SK-N-SH treated with all-trans-retinoic acid at 6 μM for 48 hours (cell line): ENCODE measurements around the gene EFCAB12.

Source experiments
- ATAC-seq: fragments of 200-7000 bp; cut with Tn5 transposase; 3 replicates; pipeline ENCODE4 v1.9.1; 2020; ENCODE audit warnings: mild to moderate bottlenecking, moderate library complexity
- ARNTL ChIP-seq: fragments of 450-650 bp; formaldehyde crosslinking; IDR thresholded peaks from 2 replicates; pipeline ENCODE4 v1.5.0; 2020; ENCODE audit warnings: low read depth, mild to moderate bottlenecking, moderate library complexity, borderline replicate concordance
- BACH2 ChIP-seq: fragments of 250-450 bp; sonication (Bioruptor Pico); IDR thresholded peaks from 2 replicates; pipeline ENCODE4 v1.9.0; 2021; ENCODE audit warnings: mild to moderate bottlenecking, borderline replicate concordance
- CSDC2 ChIP-seq: fragments of 250-450 bp; sonication (Bioruptor Pico); IDR thresholded peaks from 2 replicates; pipeline ENCODE4 v1.5.0; 2020; ENCODE audit warnings: mild to moderate bottlenecking, moderate library complexity
- ESRRG ChIP-seq: fragments of 250-450 bp; sonication (Bioruptor Pico); IDR thresholded peaks from 2 replicates; pipeline ENCODE4 v1.6.1; 2021; ENCODE audit warnings: mild to moderate bottlenecking
- GLIS3 ChIP-seq: fragments of 250-450 bp; sonication (Bioruptor Pico); IDR thresholded peaks from 2 replicates; pipeline ENCODE4 v1.5.0; 2020; ENCODE audit warnings: mild to moderate bottlenecking, moderate library complexity
- RARB ChIP-seq: fragments of 250-450 bp; sonication (Bioruptor Pico); IDR thresholded peaks from 2 replicates; pipeline ENCODE4 v1.8.0; 2021; ENCODE audit warnings: mild to moderate bottlenecking, moderate library complexity
- TCF4 ChIP-seq: fragments of 250-450 bp; sonication (Bioruptor Pico); IDR thresholded peaks from 2 replicates; pipeline ENCODE4 v1.8.0; 2021; ENCODE audit warnings: mild to moderate bottlenecking, moderate library complexity, borderline replicate concordance
- TOX ChIP-seq: fragments of 250-450 bp; sonication (Bioruptor Pico); IDR thresholded peaks from 2 replicates; pipeline ENCODE4 v1.8.0; 2021; ENCODE audit warnings: mild to moderate bottlenecking, moderate library complexity, borderline replicate concordance
- ZC3H10 ChIP-seq: fragments of 250-450 bp; sonication (Bioruptor Pico); IDR thresholded peaks from 2 replicates; pipeline ENCODE4 v1.5.1; 2021; ENCODE audit warnings: mild to moderate bottlenecking, moderate library complexity
- ZFP3 ChIP-seq: fragments of 250-450 bp; sonication (Bioruptor Pico); IDR thresholded peaks from 2 replicates; pipeline ENCODE4 v1.5.0; 2020; ENCODE audit warnings: mild to moderate bottlenecking, moderate library complexity
- ZFP30 ChIP-seq: fragments of 450-650 bp; formaldehyde crosslinking; IDR thresholded peaks from 2 replicates; pipeline ENCODE4 v1.5.0; 2022; ENCODE audit warnings: mild to moderate bottlenecking, moderate library complexity
- ZNF565 ChIP-seq: fragments of 450-650 bp; formaldehyde crosslinking; conservative IDR thresholded peaks from 2 replicates; pipeline ENCODE4 v1.5.0; 2020; ENCODE audit warnings: low read depth, mild to moderate bottlenecking, moderate library complexity
- ZNF70 ChIP-seq: fragments of 450-650 bp; formaldehyde crosslinking; IDR thresholded peaks from 2 replicates; pipeline ENCODE4 v1.5.0; 2020; ENCODE audit warnings: mild to moderate bottlenecking, moderate library complexity
- ZNF8 ChIP-seq: fragments of 450-650 bp; formaldehyde crosslinking; IDR thresholded peaks from 2 replicates; pipeline ENCODE4 v1.5.0; 2020; ENCODE audit warnings: mild to moderate bottlenecking, moderate library complexity
- TF ChIP-seq, protein P1 (sequence below): fragments of 250-450 bp; sonication (Bioruptor Pico); IDR thresholded peaks from 2 replicates; pipeline ENCODE4 v1.5.1; 2021; ENCODE audit warnings: mild to moderate bottlenecking, moderate library complexity
- TF ChIP-seq, protein P2 (sequence below): fragments of 250-450 bp; sonication (Bioruptor Pico); IDR thresholded peaks from 2 replicates; pipeline ENCODE4 v1.8.0; 2020; ENCODE audit warnings: mild to moderate bottlenecking, moderate library complexity, borderline replicate concordance
- TF ChIP-seq, protein P3 (sequence below): fragments of 250-450 bp; sonication (Bioruptor Pico); IDR thresholded peaks from 2 replicates; pipeline ENCODE4 v1.8.0; 2021; ENCODE audit warnings: low read depth, mild to moderate bottlenecking, moderate library complexity, borderline replicate concordance
- TF ChIP-seq, protein P4 (sequence below): fragments of 250-450 bp; sonication (Bioruptor Pico); IDR thresholded peaks from 2 replicates; pipeline ENCODE4 v1.5.0; 2020; ENCODE audit warnings: mild to moderate bottlenecking, moderate library complexity
- TF ChIP-seq, protein P5 (sequence below): fragments of 250-450 bp; sonication (Bioruptor Pico); IDR thresholded peaks from 2 replicates; pipeline ENCODE4 v1.5.1; 2020; ENCODE audit warnings: low read depth, mild to moderate bottlenecking, moderate library complexity

The EFCAB12 gene

DNA sequence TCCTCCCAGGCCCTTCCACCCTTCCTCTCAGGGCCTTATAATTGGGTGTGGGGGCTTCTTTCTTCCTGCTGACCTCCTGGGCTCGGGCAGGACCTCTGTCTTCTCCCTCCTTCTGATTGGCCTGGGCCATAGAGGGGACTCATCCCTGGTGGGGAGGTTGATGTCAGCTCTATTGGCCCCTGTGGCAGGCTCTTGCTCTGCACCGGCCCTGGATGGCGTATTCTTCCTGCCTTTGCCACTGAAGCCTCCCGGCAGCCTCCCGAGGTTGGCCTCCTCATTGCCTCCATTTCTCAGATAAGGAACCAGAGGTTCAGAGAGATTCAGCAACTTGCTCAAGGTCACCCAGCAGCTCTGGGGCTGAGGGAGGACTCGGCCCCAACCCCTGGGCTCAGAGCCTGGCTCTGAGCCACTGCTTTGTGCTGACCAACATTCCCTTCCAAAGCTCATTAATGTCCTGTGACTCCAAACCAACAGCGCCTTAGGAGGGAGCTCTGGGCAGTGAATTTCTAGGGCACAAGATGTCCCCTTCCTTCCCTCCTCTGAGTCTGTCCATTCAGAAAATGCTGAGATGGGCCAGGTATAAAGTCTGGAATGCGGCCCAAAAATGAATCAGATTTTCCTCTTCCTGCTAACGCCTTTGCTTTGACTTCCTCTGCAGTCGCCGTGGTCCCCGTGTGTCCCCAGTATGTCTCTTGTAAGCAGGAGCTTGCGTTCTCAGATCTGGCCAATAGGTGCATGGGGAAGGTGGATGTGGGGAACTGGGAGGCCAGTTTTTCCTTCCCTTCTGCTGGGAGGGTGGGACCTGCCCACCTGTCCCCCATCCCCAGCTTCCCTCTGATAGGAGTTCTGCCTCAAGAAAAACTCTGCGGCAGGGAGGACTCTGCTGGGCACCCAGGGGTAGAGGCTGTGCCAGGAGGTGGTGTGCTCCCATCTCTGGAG is 75.5 kb downstream of the EFCAB12 start:
- TF ChIP-seq ARNTL (CRISPR knock-in tag) (no peak), ZNF8 (no peak), ZFP30 (CRISPR knock-in tag) (no peak), CSDC2 (CRISPR knock-in tag) (no peak), BACH2 (CRISPR knock-in tag) (no peak), TOX (no peak), ZC3H10 (CRISPR knock-in tag) (no peak), ZNF565 (CRISPR knock-in tag) (no peak), ZNF70 (CRISPR knock-in tag) (no peak), ESRRG (CRISPR knock-in tag) (no peak), ZFP3 (CRISPR knock-in tag) (no peak), TCF4 (CRISPR knock-in tag) (no peak), RARB (CRISPR knock-in tag) (no peak)
- TF ChIP-seq, protein P1, sequence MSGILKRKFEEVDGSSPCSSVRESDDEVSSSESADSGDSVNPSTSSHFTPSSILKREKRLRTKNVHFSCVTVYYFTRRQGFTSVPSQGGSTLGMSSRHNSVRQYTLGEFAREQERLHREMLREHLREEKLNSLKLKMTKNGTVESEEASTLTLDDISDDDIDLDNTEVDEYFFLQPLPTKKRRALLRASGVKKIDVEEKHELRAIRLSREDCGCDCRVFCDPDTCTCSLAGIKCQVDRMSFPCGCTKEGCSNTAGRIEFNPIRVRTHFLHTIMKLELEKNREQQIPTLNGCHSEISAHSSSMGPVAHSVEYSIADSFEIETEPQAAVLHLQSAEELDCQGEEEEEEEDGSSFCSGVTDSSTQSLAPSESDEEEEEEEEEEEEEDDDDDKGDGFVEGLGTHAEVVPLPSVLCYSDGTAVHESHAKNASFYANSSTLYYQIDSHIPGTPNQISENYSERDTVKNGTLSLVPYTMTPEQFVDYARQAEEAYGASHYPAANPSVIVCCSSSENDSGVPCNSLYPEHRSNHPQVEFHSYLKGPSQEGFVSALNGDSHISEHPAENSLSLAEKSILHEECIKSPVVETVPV: no peak
- TF ChIP-seq, protein P2, sequence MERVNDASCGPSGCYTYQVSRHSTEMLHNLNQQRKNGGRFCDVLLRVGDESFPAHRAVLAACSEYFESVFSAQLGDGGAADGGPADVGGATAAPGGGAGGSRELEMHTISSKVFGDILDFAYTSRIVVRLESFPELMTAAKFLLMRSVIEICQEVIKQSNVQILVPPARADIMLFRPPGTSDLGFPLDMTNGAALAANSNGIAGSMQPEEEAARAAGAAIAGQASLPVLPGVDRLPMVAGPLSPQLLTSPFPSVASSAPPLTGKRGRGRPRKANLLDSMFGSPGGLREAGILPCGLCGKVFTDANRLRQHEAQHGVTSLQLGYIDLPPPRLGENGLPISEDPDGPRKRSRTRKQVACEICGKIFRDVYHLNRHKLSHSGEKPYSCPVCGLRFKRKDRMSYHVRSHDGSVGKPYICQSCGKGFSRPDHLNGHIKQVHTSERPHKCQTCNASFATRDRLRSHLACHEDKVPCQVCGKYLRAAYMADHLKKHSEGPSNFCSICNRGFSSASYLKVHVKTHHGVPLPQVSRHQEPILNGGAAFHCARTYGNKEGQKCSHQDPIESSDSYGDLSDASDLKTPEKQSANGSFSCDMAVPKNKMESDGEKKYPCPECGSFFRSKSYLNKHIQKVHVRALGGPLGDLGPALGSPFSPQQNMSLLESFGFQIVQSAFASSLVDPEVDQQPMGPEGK (CRISPR knock-in tag): no peak
- TF ChIP-seq, protein P3, sequence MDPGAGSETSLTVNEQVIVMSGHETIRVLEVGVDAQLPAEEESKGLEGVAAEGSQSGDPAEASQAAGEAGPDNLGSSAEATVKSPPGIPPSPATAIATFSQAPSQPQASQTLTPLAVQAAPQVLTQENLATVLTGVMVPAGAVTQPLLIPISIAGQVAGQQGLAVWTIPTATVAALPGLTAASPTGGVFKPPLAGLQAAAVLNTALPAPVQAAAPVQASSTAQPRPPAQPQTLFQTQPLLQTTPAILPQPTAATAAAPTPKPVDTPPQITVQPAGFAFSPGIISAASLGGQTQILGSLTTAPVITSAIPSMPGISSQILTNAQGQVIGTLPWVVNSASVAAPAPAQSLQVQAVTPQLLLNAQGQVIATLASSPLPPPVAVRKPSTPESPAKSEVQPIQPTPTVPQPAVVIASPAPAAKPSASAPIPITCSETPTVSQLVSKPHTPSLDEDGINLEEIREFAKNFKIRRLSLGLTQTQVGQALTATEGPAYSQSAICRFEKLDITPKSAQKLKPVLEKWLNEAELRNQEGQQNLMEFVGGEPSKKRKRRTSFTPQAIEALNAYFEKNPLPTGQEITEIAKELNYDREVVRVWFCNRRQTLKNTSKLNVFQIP (CRISPR knock-in tag): no peak
- TF ChIP-seq, protein P4, sequence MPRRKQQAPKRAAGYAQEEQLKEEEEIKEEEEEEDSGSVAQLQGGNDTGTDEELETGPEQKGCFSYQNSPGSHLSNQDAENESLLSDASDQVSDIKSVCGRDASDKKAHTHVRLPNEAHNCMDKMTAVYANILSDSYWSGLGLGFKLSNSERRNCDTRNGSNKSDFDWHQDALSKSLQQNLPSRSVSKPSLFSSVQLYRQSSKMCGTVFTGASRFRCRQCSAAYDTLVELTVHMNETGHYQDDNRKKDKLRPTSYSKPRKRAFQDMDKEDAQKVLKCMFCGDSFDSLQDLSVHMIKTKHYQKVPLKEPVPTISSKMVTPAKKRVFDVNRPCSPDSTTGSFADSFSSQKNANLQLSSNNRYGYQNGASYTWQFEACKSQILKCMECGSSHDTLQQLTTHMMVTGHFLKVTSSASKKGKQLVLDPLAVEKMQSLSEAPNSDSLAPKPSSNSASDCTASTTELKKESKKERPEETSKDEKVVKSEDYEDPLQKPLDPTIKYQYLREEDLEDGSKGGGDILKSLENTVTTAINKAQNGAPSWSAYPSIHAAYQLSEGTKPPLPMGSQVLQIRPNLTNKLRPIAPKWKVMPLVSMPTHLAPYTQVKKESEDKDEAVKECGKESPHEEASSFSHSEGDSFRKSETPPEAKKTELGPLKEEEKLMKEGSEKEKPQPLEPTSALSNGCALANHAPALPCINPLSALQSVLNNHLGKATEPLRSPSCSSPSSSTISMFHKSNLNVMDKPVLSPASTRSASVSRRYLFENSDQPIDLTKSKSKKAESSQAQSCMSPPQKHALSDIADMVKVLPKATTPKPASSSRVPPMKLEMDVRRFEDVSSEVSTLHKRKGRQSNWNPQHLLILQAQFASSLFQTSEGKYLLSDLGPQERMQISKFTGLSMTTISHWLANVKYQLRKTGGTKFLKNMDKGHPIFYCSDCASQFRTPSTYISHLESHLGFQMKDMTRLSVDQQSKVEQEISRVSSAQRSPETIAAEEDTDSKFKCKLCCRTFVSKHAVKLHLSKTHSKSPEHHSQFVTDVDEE: no peak
- ATAC-seq: no peak; the same call in 2 of the 3 replicates

DNA sequence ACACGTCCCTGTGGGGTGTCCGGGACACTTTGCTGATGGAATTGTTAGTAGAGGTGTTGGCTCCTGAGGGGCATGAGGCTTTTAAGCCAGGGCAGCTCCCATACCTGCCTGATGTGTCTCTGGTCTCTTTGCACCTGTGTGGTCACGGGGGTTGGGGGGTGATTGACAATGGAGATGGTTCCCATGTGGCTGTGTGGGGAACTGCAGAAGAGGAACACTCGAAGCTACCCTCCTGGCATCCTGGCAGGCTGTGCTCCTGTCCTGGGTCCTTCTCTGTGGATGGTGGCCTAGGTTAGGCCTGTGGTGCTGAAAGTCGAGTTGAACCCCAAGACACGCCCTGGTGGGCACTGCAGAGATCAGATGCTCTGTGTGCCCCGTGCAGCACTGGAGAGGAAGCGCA is 76.4 kb downstream of the EFCAB12 start:
- ATAC-seq: peak; percentile 65
- TF ChIP-seq, protein P1: no peak
- TF ChIP-seq GLIS3 (no peak), RARB (CRISPR knock-in tag) (no peak), ARNTL (CRISPR knock-in tag) (no peak), TCF4 (CRISPR knock-in tag) (no peak), ZFP3 (CRISPR knock-in tag) (no peak)
- TF ChIP-seq, protein P4: no peak
- TF ChIP-seq, protein P5, sequence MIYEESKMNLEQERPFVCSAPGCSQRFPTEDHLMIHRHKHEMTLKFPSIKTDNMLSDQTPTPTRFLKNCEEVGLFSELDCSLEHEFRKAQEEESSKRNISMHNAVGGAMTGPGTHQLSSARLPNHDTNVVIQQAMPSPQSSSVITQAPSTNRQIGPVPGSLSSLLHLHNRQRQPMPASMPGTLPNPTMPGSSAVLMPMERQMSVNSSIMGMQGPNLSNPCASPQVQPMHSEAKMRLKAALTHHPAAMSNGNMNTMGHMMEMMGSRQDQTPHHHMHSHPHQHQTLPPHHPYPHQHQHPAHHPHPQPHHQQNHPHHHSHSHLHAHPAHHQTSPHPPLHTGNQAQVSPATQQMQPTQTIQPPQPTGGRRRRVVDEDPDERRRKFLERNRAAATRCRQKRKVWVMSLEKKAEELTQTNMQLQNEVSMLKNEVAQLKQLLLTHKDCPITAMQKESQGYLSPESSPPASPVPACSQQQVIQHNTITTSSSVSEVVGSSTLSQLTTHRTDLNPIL (CRISPR knock-in tag): no peak
